H54 (cell line): ENCODE results near the gene KRT40.

ENCODE experiments used
- DNase-seq: peaks from one replicate; pipeline ENCODE4 v3.0.0; 2011; ENCODE audit warnings: low spot score, mixed read lengths; ENCODE audit not compliant: insufficient read length
- FAIRE-seq: peaks from 3 replicates; lab custom pipeline; 2011; peaks lifted over from hg19 to GRCh38; lab: Jason Lieb, UNC
- POLR2A ChIP-seq: IDR thresholded peaks from 2 replicates; pipeline ENCODE4 v1.6.1; 2011; ENCODE audit warnings: low read depth, mild to moderate bottlenecking, low read length

Gene KRT40

GRCh38 chr17:40981115-40981514, 3.0 kb downstream of the KRT40 start:
- no peak for TF ChIP-seq POLR2A
- FAIRE-seq = no peak
- DNase-seq = no peak

GRCh38 chr17:40980596-40980995, 3.5 kb downstream of the KRT40 start:
- FAIRE-seq (no peak), DNase-seq (no peak)
- TF ChIP-seq POLR2A = no peak

- FAIRE-seq = no peak
- no peak for TF ChIP-seq POLR2A
- DNase-seq = no peak
These were observed 4.0 kb downstream of the KRT40 start for GRCh38 chr17:40980117-40980516.

- DNase-seq (no peak), FAIRE-seq (no peak)
- no peak for TF ChIP-seq POLR2A
These were observed 5.5 kb downstream of the KRT40 start for GRCh38 chr17:40978575-40979151.

- no peak for TF ChIP-seq POLR2A
- no peak for FAIRE-seq
These were observed 8.6 kb downstream of the KRT40 start for GRCh38 chr17:40975516-40975915.

GRCh38 chr17:40974366-40974765, 9.8 kb downstream of the KRT40 start:
- DNase-seq = no peak
- TF ChIP-seq POLR2A = no peak

More at GRCh38 chr17:40975516-40975915, 8.6 kb downstream of the KRT40 start:
- no peak for DNase-seq

GRCh38 chr17:40967582-40967981, 16.5 kb downstream of the KRT40 start:
- no peak for DNase-seq
- no peak for TF ChIP-seq POLR2A
- no peak for FAIRE-seq

More at GRCh38 chr17:40974366-40974765, 9.8 kb downstream of the KRT40 start:
- FAIRE-seq = no peak

GRCh38 chr17:40966848-40967247, 17.3 kb downstream of the KRT40 start, which contains the start of gene KRT39:
Gene KRT39, minus strand, starts transcription at chr17:40966948. Its CDS starts 92 bp downstream, at chr17:40966856.
- no peak for TF ChIP-seq POLR2A
- FAIRE-seq = no peak

GRCh38 chr17:40963838-40964237, 20.3 kb downstream of the KRT40 start:
- no peak for TF ChIP-seq POLR2A
- peak; percentile 15 for DNase-seq
- FAIRE-seq = no peak

More at GRCh38 chr17:40966848-40967247, 17.3 kb downstream of the KRT40 start, which contains the start of gene KRT39:
- no peak for DNase-seq

GRCh38 chr17:40962059-40962561, 22.0 kb downstream of the KRT40 start:
- FAIRE-seq (no peak), DNase-seq (no peak)
- TF ChIP-seq POLR2A = no peak

GRCh38 chr17:40961591-40961990, 22.5 kb downstream of the KRT40 start:
- DNase-seq (no peak), FAIRE-seq (no peak)
- no peak for TF ChIP-seq POLR2A

- FAIRE-seq = no peak
- no peak for DNase-seq
- no peak for TF ChIP-seq POLR2A
These were observed 24.0 kb downstream of the KRT40 start for GRCh38 chr17:40960144-40960543.

- FAIRE-seq = no peak
- no peak for TF ChIP-seq POLR2A
- no peak for DNase-seq
These were observed 25.8 kb downstream of the KRT40 start for GRCh38 chr17:40958086-40958953.
